GM19328 (cell line): ENCODE measurements around the gene SPAG6.
"Not testable (repeated sequence)": the region's sequence is repeated elsewhere in the genome, so short reads cannot be mapped to it uniquely, and the experiment has no call there.

Experiments used
- ATAC-seq: cut with Tn5 transposase; IDR thresholded peaks from one replicate; pipeline ENCODE4 v1.9.1; 2021; ENCODE audit warnings: mild to moderate bottlenecking, moderate library complexity; ENCODE audit not compliant: unreplicated experiment

Gene SPAG6

DNA sequence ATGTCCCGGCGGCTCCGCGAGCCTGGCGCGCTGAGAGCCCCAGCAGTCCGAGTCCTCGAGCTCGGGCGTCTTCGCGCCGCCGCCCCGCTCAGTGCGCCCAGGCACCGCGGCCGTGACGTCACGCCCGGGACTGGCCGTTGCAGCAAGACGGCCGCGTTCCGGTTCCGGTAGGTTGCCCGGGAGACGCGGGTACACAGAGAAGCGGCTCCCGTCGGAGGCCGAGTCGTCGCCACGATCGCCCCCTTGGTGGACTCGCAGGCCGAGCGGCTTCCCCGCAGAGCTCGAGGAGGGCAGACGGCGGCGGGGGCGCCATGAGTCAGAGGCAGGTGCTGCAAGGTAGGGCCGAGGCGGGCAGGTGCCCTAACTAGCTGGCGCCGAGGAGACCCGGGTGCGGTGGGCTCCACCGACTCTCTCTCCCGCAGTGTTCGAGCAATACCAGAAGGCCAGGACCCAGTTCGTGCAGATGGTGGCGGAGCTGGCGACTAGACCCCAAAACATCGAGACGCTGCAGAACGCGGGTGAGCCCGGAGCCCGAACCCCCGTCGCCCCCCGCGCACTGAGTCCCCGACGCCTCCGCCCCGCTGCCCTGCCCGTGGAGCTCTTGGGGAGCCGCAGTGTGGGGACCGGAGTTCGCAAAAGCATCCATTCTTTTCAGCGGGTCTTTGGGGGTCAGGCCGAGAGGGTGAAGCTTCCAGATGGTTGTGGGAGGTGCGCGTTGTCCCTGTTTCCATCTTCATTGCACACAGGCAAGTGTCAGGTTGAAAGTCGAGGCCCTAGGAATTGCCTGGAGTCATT lies at the start of gene SPAG6:
TSS of gene SPAG6 (plus strand) at position 196 of the 795 bp plus-strand sequence. CDS start at position 312, 116 bp downstream.
- ATAC-seq = no peak

DNA sequence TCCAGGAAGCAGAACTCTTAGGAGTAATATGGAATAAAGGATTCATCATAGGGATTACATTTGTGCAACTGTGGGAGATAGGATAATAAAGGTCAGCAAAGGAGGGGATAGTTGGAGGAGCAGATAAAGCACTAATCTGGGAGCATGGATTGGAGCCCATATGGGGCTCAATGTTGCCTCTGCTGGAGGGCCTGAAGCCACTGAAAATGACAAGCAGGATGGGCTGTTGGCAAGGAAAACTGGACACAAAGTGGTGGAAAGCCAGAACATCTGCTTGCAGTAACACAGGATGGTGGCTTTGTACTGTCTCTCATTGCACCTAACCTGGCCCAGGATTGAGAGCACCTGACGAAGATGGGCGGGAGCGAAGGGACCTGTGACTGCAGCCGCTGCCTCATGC lies 44.1 kb upstream of the SPAG6 start:
- ATAC-seq = no peak

GRCh38 chr10:22303461-22303860 lies 41.8 kb upstream of the SPAG6 start:
- no peak for ATAC-seq

GRCh38 chr10:22305721-22306120 lies 39.6 kb upstream of the SPAG6 start:
- ATAC-seq = no peak

GRCh38 chr10:22308390-22308789 lies 36.9 kb upstream of the SPAG6 start:
- ATAC-seq = peak; percentile 77

DNA sequence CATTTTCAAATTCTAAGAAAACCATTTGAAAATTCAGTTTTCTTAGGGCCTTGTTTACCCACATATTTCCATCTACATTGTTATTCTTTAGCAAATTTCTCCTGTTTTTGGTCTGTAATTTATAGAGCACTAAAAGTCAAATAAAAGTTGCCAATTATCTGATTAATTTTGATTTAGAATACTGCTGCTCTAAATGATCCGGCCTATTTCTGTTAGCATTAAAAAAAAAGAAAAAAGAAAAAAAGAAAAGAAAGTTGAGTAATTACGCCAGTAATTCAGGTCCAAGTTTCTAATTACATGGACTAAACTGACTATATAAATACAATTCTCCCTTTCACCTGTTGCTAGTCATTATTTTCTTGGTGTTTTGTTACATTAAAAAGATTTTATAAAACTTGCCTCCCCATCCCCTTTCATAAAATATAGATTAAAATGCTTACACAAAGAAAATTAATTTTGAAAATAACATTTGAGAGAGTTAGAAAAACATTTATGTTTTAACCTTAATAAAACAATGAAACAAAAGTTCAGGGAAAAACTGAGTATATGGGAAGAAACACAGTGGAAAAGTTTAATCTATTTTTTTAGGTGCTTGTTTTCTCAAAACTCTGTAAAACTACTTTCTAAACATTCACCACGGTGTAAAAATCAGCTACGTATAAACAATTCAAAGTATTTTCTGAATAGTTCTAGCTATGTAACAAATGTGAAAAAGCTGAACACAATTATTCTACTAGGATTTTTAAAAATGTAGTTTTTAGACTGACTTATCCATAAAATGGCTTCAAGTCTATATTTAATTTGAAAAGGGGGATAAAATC lies 35.9 kb upstream of the SPAG6 start:
- no peak for ATAC-seq

- not testable (repeated sequence) for ATAC-seq
These were observed 35.3 kb upstream of the SPAG6 start for GRCh38 chr10:22310012-22310411.

DNA sequence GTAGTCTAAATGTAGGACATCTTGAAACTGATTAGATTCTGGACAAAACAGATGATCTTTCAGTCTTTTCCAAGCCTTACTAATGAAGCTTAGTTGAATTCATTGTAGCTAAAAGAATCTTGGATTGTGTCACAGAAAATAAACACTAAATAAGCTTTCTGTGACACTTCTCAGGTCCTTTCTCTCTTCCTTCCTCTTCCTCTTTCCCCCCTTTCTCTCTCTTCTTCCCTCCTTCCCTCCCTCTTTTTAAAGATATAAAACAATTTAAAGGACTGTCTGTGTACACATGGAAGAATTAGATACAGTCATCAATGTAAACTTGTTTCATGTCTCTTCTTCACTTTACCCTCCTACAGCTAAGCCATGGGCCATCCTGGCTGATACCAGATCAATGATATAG lies 34.4 kb upstream of the SPAG6 start:
- ATAC-seq = no peak

- ATAC-seq = no peak
These were observed 30.4 kb upstream of the SPAG6 start for GRCh38 chr10:22314852-22315251.

GRCh38 chr10:22315455-22316285 lies 29.6 kb upstream of the SPAG6 start:
- ATAC-seq = peak; percentile 22

- peak; percentile 51 for ATAC-seq
These were observed 28.8 kb upstream of the SPAG6 start, which contains the start of gene COMMD3 for GRCh38 chr10:22316286-22317075. COMMD3 (plus strand) TSS chr10:22316388; CDS start chr10:22316418, 30 bp downstream.

DNA sequence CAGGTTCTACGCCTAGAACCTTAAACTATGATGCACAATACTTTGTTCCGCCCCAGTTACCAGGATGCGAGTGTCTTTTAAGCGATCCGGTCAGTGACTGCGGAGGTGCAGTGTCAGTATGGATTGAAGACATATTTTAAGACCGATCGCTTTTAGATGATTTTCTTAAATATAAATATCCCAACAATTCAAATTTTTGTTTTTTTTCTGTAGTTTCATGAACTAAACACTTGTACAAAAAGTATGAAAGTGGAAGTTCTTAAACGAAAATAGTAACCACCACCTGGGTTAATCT lies 28.3 kb upstream of the SPAG6 start:
- peak; percentile 21 for ATAC-seq

- no peak for ATAC-seq
These were observed 27.3 kb upstream of the SPAG6 start for GRCh38 chr10:22317771-22318565.

GRCh38 chr10:22318772-22319171 lies 26.5 kb upstream of the SPAG6 start:
- no peak for ATAC-seq

DNA sequence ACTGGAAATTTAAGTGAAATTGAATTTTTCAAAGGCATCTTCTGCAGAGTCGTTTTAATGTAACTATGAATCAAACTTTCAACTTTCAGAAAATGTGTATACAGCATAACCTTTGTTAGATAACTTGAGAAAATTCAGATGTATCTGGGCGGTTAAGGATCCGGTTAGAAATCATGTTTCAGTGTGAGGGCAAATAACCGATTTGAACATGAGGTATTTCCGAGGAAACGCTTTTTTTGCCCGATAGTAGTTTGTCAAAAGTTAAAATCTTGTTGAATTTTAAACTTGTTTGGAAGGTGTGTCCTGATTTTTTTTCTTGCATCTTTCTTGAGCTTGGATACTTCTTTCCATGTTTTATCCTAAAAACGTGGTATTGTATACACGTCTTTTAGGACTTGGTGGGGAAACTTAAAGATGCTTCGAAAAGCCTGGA lies 25.7 kb upstream of the SPAG6 start:
- ATAC-seq = no peak

DNA sequence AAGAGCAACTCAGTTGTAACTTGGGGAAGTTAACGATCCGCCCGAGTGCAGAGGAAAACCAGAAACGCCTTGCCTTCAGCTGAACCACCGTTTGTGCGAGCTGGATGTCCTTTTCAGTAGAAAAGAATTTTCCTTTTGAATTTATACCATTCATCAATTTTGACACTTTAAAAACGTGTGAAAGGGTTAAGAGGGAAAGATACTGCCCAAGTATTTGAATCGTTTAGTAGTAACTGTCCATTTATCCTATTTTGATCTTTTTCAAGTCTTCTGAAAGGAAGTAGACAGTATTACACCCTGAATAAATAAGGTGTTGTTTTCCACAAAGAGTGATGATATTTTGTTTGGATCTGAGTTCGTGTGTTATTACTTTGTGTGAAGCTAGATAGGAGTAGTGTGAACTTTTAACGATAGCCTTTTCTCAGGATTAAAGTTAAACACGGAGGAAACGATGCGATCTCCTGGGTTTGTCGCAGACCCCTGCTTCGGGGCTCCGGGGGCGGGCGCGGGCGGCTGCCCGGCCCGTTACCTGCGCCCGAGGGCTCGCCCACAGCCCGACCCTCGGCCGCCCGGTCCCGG lies 25.2 kb upstream of the SPAG6 start:
- no peak for ATAC-seq

GRCh38 chr10:22320591-22321155 lies 24.6 kb upstream of the SPAG6 start, which contains the start of gene BMI1:
BMI1 (plus strand) TSS chr10:22321099; CDS start chr10:22326450, 5,351 bp downstream.
- ATAC-seq = peak; percentile 20

DNA sequence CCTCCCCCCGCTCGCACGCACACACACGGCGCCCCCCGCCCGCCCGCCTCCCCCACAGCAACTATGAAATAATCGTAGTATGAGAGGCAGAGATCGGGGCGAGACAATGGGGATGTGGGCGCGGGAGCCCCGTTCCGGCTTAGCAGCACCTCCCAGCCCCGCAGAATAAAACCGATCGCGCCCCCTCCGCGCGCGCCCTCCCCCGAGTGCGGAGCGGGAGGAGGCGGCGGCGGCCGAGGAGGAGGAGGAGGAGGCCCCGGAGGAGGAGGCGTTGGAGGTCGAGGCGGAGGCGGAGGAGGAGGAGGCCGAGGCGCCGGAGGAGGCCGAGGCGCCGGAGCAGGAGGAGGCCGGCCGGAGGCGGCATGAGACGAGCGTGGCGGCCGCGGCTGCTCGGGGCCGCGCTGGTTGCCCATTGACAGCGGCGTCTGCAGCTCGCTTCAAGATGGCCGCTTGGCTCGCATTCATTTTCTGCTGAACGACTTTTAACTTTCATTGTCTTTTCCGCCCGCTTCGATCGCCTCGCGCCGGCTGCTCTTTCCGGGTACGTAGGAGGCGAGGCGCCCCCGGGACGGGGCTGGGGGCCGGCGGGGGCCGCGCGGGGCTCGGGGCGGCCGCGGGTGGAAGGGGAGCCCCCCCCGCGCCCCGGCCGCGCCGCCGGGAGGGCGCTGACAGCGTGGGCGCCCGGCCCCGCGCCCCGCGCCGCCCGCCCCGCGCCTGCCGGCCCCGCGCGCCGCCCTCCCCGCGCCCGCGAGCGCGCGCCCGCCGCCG lies 24.0 kb upstream of the SPAG6 start:
- ATAC-seq = no peak
